Iris pigment epithelial cell (primary cell): ENCODE results near the gene ZNF154.
A peak's percentile ranks its signal among the peaks of the same experiment; 100 is the strongest.

ENCODE experiments used
- DNase-seq: peaks from one replicate; pipeline ENCODE4 v3.0.0-alpha.2; 2011; ENCODE audit warnings: low read depth

The ZNF154 gene

DNA sequence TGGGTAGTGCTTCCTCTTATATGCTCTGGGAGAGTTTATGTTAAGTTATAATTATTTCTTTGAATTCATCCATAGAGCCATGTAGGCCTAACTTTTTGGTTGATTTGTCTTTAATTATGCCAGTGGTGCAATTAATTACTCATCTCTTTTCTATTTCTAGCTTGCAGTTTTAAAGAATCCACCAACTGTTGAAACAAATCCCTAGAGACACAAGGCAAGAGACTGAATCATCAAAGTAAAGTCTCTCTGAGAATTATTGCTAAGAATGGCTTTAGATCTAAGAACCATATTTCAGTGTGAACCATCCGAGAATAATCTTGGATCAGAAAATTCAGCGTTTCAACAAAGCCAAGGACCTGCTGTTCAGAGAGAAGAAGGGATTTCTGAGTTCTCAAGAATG is 33.1 kb downstream of the ZNF154 start:
- no peak for DNase-seq

DNA sequence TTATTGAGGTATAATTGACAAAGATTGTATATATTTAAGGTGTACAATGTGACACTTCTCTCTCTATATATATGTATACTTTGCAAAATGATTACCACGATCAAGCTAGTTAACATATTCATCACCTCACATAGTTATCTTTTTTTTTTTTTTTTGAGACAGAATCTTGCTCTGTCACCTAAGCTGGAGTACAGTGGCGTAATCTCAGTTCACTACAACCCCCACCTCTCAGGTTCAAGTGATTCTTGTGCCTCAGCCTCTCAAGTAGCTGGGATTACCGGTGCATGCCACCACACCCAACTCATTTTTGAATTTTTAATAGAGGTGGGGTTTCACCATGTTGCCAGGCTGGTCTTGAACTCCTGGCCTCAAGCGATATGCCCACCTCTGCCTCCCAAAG is 36.5 kb downstream of the ZNF154 start:
- DNase-seq: no peak

DNA sequence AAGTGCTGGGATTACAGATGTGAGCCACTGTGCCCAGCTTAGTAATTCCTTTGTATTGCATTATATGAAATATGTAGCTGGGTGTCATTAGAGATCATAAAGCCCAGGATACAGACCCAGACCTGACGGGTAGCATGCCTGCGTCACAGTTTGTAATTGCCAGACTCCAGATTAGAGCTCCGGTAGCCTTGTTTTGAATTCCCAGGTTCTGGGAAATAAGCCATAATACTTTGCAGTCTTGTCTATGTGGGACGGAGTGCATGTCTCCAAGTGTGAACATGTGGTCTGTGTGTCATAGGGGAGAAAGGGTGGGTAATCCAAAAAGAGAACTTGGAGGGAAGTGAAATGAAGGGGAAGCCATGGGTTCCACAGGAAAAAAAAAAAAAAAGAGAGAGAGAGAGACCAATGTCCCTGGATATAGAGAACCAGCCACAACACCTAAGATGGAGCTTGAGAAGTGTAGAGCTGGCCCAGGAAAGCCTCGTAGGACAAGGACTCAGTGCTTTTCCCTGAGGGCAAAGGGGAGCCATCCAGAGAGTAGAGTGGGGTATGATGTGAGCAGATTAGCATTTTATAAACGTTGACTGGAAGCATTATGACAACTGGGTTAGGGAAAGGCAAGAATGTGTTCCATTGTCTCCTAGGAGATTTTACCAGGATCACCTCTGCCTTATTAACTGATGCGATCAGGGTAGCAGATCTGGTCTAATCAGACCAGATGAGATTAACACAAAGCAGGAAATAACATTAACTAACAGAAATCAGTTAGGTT is 37.7 kb downstream of the ZNF154 start:
- no peak for DNase-seq

DNA sequence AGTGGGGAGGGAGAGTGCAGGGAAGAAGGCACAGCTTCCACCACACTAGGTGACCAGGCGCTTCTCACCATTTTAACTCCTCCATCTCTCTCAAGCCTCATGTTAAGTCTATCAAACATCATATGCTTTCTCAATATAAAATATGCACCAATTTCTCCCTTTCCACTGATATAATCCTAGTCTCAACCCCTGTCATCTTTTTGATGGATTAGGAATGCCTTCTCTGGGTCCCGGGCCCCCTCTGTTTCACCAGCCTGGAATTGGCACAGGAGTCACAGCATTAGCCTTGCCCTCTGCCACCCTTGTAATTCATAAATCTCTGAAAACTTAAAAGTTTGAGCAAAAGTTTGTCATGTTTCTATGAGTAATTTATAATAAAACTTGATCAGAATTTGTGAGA is 40.4 kb downstream of the ZNF154 start, which contains the start of gene ZSCAN4:
ZSCAN4 (plus strand) TSS at position 301 of the 400 bp plus-strand sequence. CDS start 7,211 bp downstream, outside the sequence.
- no peak for DNase-seq

DNA sequence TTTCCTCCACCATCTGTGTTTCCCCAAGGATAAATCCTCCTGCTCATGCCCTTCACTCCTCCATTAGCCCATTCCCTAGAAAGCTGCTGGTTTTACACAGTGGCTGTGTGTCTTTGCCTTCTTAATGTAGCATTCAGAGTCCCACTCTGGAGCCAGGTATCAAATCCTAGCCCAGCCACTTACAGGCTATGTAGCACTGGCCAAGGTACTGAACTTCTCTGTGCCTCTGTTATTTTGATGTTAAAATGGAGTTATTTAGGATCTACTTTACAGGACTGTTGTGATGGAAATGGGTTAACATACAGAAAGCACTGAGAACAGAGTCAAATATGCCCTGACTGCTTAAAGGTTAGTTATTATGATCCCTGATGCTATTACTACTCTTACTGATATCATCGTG is 41.8 kb downstream of the ZNF154 start:
- no peak for DNase-seq

DNA sequence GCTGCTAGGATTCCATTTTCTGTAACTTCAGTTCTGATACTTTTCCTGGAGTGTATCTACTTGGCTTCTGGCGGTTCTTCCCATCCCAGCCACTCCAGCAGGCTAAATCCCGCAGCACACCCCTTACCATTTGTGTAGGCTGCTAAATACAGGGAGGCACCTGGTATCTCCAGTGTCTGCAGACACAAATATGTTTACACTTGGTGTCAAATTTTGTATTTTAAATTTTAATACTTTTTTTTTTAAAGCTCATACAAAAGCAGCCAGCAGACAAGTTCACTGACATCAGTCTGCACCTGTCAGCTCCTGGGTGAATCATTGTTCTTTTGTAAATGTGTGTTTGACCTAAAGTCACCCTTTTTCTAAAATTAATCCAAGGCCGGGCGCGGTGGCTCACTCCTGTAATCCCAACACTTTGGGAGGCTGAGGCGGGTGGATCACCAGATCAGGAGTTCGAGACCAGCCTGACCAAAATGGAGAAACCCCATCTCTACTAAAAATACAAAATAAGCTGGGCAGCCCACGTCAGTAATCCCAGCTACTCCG is 43.7 kb downstream of the ZNF154 start:
- no peak for DNase-seq

DNA sequence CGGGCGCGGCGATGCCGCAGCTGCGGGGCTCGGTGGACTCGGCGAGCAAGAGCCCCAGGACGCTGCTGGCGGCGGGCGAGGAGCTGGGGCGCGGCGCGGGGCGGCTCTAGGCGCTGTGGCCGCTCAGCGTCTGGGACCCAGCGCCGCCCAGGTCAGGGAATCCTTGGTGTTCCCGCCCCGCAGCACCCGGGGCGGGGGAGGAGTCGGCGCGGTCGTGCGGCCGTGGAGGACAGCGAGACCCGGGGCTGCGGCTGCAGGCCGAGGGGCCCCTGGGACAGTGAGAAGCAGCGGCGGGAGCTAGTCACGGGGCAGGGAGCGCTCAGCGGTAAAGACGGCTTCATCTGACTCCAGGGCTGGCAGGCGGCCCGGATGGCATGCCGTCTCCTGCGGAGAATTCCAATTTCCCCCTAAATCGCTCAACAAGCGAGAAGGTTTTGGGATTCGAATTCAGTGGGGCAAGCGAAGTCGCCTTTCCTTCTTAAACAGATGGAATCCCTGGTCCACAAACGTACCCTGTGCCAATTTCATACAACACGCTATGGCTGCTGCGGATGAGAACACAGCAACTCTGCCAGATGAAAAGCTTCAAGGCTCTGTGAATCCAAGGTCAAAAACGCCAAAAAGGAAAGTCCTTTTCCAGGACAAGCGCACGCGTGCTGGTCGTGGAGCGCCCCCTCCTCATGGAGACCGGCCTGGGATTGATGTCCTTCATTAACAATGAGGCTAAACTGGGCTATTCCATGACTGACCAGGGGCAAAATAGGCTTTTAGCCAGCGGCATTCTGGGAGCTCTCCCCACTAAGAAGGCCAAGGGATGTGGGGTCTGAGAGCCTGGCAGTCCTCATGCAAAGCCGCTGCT is 44.5 kb downstream of the ZNF154 start:
- peak; percentile 38 for DNase-seq

DNA sequence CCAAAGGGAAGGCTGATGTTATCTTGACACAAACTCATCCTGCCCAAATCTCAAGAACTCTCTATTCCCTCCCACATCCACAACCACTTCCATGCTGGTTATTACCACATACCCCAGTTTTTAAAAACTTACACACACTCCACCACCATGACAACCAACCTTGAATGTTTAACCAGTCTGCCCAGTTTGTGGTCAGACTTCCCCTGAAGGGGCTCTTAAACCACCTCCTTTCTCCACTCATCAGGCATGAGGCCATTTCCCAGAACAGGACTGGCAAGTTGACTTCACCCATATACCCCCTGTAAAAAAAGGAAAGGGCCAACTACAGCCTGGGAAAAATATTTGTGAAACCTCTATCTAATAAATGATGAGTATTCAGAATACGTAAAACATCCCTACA is 52.7 kb downstream of the ZNF154 start:
- no peak for DNase-seq

DNA sequence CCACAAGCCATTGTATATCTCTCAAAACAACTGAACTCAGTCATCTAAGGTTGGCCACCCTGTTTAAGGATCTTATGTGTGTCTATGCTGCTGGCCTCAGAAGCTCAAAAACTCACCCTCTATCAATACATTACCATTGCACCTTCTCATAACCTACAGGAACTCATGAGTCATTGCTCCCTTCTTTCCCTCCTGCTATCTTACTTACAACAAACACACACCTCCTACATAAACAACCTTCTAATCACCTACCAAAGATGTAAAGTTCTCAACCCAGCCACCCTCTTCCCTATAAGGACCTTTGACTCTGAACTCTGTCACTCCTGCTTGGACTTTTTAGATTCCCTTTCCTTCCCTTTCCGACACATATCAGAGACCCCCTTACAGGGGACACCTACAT is 53.6 kb downstream of the ZNF154 start:
- DNase-seq: no peak

DNA sequence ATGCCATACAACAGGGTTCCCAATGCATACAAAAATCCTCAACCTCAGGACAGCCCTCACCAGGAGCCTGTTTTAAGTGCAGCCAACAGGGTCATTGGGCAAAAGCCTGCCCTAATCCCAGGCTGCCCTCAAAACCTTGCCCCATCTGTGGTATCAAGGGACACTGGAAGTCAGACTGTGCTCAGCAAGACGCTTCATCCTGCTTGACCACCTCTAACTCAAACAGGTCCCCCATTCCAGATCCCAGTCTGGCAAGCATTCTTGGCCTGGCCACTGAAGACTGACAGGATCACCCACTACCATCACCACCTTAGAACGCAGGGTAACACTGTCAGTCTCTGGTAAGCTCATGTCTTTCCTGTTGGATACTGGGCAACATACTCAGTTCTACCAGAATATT is 55.3 kb downstream of the ZNF154 start:
- DNase-seq: no peak

DNA sequence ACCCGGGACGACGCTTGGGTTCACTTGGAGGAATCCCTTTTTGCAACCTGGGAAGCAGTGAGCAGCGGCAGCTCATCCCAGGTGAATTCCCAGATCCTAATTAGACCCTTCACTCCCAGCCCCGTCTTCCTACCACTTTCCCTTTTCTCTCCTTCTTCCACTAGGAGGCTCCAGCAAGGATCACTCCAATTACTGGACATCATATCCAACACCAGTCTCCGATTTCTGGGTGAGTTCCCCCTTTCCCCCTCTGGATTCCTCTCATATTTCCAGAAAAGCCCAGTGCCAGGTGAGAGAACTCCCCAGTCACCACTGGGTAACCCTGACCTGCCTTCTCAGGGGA is 57.4 kb downstream of the ZNF154 start:
- DNase-seq: no peak

DNA sequence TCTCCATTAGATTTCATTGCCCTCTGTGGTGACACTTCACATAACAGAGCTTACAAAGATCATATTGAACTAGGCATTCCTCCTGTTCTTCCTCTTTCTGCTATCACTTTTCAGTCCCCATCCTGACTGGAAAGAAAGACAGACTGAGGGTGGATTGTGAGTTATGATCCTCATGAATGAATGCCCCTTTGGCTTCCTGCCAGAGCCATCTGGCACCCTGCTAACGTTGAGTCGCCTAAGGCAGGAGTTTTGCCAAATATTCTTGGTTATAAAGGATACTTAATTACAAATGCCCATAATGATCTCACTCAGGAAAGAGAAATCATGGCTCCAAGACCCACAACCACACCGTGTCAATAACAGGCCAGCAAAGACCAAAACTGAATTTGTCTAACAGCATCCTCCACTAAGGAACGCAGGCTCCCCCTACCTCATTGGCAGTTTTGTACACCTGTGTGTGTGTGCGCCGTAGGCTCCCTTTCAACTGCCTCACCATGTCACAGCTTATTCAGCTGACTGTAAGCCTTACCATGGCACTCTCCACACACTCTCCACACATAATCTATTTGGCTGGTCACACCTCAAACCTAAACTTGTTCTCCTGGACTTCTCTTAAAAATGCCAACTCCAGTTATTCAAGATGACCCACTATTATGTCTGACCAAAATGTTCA is 60.5 kb downstream of the ZNF154 start:
- no peak for DNase-seq
